Adrenal gland (tissue), 12 donors: ENCODE results near the gene TNS1. TPM values are rescaled to one million over a fixed set of nuclear protein-coding genes. Genes with fewer than 3 reads are reported as not detected.

Experiments
- DNase-seq, 7 donors: peaks; one replicate each; pipeline ENCODE4 v3.0.0-alpha.2; 2019 to 2020
- H3K27ac ChIP-seq, 5 donors: fragments of 200-600 bp; sonication (generic) in 4 of 5; 1 replicate in 3 of 5; 2 replicates in 2 of 5; pipeline versions ENCODE4 v1.5.1 to v1.8.0; 2016 to 2020; ENCODE audit warnings: mild to moderate bottlenecking in 1 of 5
- H3K27me3 ChIP-seq: fragments of 200-600 bp; 2 replicates; pipeline ENCODE4 v1.8.0; 2021
- H3K36me3 ChIP-seq, 2 donors: fragments of 200-600 bp; replicated peaks in 1 of 2; 1 replicate in 1 of 2; 2 replicates in 1 of 2; pipeline versions ENCODE4 v1.5.1 to v1.8.0; 2018 to 2022
- H3K4me1 ChIP-seq, 2 donors: fragments of 200-600 bp; replicated peaks in 1 of 2; 1 replicate in 1 of 2; 2 replicates in 1 of 2; pipeline versions ENCODE4 v1.5.1 to v1.8.0; 2018 to 2021
- H3K4me3 ChIP-seq, 4 donors: fragments of 200-600 bp; sonication (generic) in 3 of 4; one replicate each; pipeline ENCODE4 v1.5.1; 2016 to 2018
- H3K9me3 ChIP-seq, 3 donors: fragments of 200-600 bp; sonication (generic) in 1 of 3; replicated peaks in 1 of 3; 1 replicate in 2 of 3; 2 replicates in 1 of 3; pipeline versions ENCODE4 v1.5.1 to v1.8.0; 2016 to 2021
- POLR2A ChIP-seq, 2 donors: fragments of 450-650 bp; IDR thresholded peaks; one replicate each; pipeline ENCODE4 v1.6.1; 2017; ENCODE audit warnings: antibody characterized with exemption in 2 of 2, mild to moderate bottlenecking in 2 of 2, moderate library complexity in 1 of 2
- WGBS, 4 donors: extraction: QIAGEN DNeasy Blood & Tissue Kit in 2 of 4; methylation state at CpG; one replicate each; pipeline versions ENCODE4 v1.1.5 to v1.1.7; 2013 to 2017; 5-methylcytosine and 5-hydroxymethylcytosine counted together
- intact Hi-C, 2 donors: fragments of 100-400 bp; cut with DNase I; formaldehyde crosslinking; loops; one replicate each; pipeline versions ENCODE4 v1.14.1 to v1.15.0; 2022 to 2023
- polyA plus RNA-seq, 3 donors: library from polyadenylated mRNA; stranded (reverse); fragments of 200-250 nt in 2 of 3; fragments of 350-450 nt in 1 of 3; fragmentation: Illumina TruSeq in 1 of 3; extraction: RNeasy Lipid Tissue Mini Kit (QIAGEN cat#74804) in 1 of 3; gene quantifications; one replicate each; pipeline ENCODE4 v1.2.3, GENCODE V29; 2013 to 2014
- total RNA-seq, 9 donors: library from RNA; depleted of rRNA in 4 of 9; stranded (reverse); fragments of >200 nt in 4 of 9; fragments of 120-200 nt in 1 of 9; fragmentation: NEBNext Ultra II Directional in 1 of 9; extraction: Animal tissue kit (Norgen Biotek cat#: 25700) in 1 of 9; gene quantifications; one replicate each; pipeline versions ENCODE4 v1.1.0 to v1.2.4, GENCODE V29; 2013 to 2023
- TF ChIP-seq, protein P1 (sequence below), 6 experiments: fragments of 450-650 bp in 4 of 6; fragments of 200-600 bp in 2 of 6; sonication (generic) in 1 of 6; IDR thresholded peaks; 1 replicate in 5 of 6; 2 replicates in 1 of 6; pipeline versions ENCODE4 v1.5.1 to v1.8.0; 2016 to 2021; ENCODE audit warnings: antibody characterized with exemption in 6 of 6, mild to moderate bottlenecking in 2 of 6, moderate library complexity in 1 of 6
- donor health status: healthy with polysubstance abuse.
- donor health status: Bipolar disorder and iron deficiency.
- donor health status: DM: yes; HTN: yes; CAD: no.
- donor health status: DM: no; HTN: no; CAD: no.
- donor health status: DM: no; HTN: no; CAD: no.
- donor health status: DM: yes; HTN: yes; CAD: no.

The TNS1 gene
- total and polyA plus RNA-seq, 12 donors: 34.1 to 341 (median 252) TPM

DNA sequence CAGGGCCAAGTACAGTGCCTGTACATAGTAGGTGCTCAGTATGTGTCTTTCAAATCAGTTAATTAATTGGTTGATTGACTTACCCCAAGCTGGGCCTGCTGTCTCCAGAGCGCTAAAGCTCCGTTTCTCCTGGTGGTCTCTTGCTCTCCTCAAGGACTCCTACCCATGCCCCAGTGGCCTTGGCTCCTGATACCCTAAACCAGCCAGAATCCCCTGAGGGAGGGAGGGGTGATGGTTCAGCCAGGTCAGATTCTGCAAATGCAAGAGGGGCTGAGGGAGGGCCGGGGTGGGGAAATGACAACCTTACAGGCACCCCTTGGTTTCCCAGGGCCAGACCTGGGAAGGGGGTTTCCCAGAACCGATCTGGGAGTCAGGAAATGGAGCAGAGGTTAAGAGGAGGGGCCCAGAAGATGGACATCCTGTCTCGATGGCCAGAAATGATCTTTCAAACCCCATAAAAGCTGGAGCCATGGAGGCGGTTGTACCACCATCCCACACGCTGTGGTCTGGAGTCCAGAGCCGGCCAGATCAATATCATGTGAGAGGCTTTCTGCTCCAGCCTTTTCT, 209.1 kb downstream of the TNS1 start:
- 65 to 77% (median 67%) methylated on average over 7 to 8 of the region's 8 CpGs for WGBS, 4 donors
- Histone ChIP-seq H3K27ac (peak overlapping the region in 2 of 5 donors; percentile 52 to 65), H3K4me3 (no peak overlapping the region), H3K36me3 (peaks cover 0 to 3% of the 10 kb centered on the region in 2 donors), H3K27me3 (no peaks in the 10 kb centered on the region), H3K4me1 (peaks cover 0 to 37% of the 10 kb centered on the region in 2 donors), H3K9me3 (no peaks in the 10 kb centered on the region)
- intact Hi-C loops: loop anchor here (5.0 kb wide), 2 partner anchors 94 to 199 kb away; no protein-coding TSS in a partner anchor
- no peak for TF ChIP-seq POLR2A (IDR thresholded peaks at IDR 0.05)
- TF ChIP-seq, protein P1, sequence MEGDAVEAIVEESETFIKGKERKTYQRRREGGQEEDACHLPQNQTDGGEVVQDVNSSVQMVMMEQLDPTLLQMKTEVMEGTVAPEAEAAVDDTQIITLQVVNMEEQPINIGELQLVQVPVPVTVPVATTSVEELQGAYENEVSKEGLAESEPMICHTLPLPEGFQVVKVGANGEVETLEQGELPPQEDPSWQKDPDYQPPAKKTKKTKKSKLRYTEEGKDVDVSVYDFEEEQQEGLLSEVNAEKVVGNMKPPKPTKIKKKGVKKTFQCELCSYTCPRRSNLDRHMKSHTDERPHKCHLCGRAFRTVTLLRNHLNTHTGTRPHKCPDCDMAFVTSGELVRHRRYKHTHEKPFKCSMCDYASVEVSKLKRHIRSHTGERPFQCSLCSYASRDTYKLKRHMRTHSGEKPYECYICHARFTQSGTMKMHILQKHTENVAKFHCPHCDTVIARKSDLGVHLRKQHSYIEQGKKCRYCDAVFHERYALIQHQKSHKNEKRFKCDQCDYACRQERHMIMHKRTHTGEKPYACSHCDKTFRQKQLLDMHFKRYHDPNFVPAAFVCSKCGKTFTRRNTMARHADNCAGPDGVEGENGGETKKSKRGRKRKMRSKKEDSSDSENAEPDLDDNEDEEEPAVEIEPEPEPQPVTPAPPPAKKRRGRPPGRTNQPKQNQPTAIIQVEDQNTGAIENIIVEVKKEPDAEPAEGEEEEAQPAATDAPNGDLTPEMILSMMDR (IDR thresholded peaks at IDR 0.05): no peak
- DNase-seq: peak in 1 of 7 donors; percentile 23

DNA sequence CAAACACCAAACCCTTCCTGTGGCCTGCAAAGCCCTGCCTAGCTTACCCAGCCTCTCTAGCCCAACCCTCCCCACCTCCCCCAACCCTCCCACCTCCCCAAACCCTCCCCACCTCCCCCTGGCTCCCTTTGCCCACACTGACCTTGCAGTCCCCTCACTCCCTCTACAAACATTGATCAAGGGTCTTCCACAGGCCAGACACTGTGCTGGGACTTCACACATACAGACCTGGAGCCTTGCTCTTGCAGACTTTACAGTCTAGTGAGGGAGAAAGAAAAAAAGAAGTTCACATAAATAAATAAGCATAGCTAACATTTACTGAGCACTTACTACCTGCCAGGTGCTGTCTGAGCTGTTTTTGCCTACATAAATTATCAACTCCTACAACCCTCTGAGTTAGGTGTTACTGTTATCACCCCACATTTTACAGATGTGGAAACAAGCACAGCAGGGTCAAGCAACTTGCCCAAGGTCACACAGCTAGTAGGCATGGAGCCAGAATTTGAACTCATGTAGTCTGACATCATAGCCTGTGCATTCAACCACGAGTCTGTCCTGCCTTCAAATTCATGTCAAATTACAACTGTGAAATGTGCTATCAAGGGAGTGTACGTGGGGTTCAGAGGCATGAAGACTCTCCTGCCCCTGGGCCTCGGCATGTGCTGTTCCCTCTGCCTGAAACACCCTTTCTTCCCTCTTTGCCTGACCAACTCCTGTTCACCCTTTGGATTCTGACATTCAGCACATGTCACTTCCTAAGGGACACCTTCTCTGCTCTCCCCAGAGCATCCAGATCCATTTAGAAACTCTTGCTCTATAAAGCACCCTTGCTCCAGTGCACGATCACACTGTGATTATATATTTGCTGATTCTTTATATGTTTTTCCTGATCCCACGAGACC, 209.9 kb downstream of the TNS1 start:
- Histone ChIP-seq H3K27ac (peak overlapping the region in 2 of 5 donors; percentile 52 to 65), H3K36me3 (peaks cover 0 to 8% of the 10 kb centered on the region in 2 donors), H3K9me3 (no peaks in the 10 kb centered on the region), H3K27me3 (no peaks in the 10 kb centered on the region), H3K4me1 (peaks cover 0 to 38% of the 10 kb centered on the region in 2 donors), H3K4me3 (no peak overlapping the region)
- WGBS, 4 donors: 49 to 78% (median 60%) methylated on average over 5 of the region's 5 CpGs
- TF ChIP-seq POLR2A (IDR thresholded peaks at IDR 0.05): no peak
- TF ChIP-seq, protein P1 (IDR thresholded peaks at IDR 0.05): no peak
- peak in 2 of 7 donors; percentile 54 to 57 for DNase-seq
- intact Hi-C loops: loop anchor here (5.0 kb wide), 2 partner anchors 94 to 199 kb away; no protein-coding TSS in a partner anchor

DNA sequence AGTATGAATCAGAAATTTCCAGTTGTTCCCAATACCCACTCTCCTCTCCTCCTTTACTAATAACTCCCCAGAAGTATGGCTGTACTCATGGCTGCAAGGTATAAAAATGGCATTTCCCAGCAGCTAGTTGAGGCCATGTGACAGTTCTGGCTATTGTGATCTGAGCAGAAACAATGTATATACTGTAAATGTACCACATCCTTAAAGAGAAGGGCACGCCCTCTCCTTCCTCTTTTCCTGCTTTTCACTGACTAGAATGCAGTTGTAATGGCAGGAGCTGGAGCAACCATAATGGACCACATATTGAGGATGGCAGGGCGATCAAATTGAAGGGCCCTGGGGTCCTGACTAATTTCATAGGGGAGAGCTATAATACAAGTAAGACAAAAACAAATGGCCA, 211.2 kb downstream of the TNS1 start:
- Histone ChIP-seq H3K27ac (peak overlapping the region in 3 of 5 donors; percentile 26 to 79 (median 78)), H3K4me1 (peaks cover 0 to 38% of the 10 kb centered on the region in 2 donors), H3K36me3 (peaks cover 0 to 8% of the 10 kb centered on the region in 2 donors), H3K4me3 (no peak overlapping the region), H3K9me3 (no peaks in the 10 kb centered on the region), H3K27me3 (no peaks in the 10 kb centered on the region)
- intact Hi-C loops: loop anchor here (5.0 kb wide), 2 partner anchors 96 to 201 kb away; no protein-coding TSS in a partner anchor
- no peak for TF ChIP-seq POLR2A (IDR thresholded peaks at IDR 0.05)
- TF ChIP-seq, protein P1 (IDR thresholded peaks at IDR 0.05): no peak
- no peak for DNase-seq
- 89 to 90% (median 89%) methylated on average over 2 of the region's 2 CpGs for WGBS, 4 donors
